ENCODE results near the gene TIMM23. TPM values are rescaled to one million over a fixed set of nuclear protein-coding genes. Genes with fewer than 3 reads are reported as not detected.

The TIMM23 gene
- total and polyA plus RNA-seq, 2 donors (not counting 1 experiment from before 2014, with no cell fraction given) = 21.1 to 28.3 TPM

DNA sequence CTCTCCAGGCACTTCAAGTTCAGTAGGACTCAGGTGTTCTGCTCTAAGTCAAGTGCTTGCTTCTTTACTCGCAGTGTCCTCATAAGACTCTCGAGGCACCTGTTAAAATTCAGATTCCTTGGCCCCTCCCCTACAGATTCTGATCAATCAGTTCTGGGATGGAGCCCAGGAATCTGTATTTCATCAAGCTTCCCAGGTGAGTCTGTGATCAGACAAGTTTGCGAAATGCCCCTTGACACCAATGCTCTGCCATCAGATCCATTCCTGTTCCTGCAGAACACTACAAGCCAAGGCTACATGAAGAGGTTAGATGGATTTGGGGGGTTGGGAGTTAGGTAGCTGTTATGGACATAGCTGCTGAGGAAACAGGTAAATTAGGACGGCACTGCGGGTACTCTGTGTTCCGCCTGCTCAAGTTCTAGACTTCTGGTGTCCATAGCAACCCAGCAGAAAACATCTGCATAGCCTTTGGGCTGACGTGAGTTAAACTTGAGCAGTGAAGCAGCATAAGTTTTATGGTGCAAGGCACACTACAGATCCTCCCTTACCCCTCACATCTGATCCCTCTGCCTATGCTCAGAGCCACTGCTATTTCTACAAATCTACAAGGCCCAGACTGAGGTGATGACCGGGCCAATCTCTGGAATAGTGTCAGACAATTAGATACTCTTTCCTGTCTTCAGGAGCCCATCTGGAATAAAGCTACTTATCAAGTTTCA, 65.0 kb downstream of the TIMM23 start:
- H4K20me1 ChIP-seq (ENCODE audit: control insufficient read depth, insufficient read depth, low read length, poor library complexity, severe bottlenecking) = no peaks in the 10 kb centered on the region
- no peak for TF ChIP-seq EZH2 (IDR thresholded peaks at IDR 0.05; ENCODE audit: borderline replicate concordance, insufficient read depth, low read depth, low read length, poor library complexity, severe bottlenecking)
- TF ChIP-seq, protein P1, sequence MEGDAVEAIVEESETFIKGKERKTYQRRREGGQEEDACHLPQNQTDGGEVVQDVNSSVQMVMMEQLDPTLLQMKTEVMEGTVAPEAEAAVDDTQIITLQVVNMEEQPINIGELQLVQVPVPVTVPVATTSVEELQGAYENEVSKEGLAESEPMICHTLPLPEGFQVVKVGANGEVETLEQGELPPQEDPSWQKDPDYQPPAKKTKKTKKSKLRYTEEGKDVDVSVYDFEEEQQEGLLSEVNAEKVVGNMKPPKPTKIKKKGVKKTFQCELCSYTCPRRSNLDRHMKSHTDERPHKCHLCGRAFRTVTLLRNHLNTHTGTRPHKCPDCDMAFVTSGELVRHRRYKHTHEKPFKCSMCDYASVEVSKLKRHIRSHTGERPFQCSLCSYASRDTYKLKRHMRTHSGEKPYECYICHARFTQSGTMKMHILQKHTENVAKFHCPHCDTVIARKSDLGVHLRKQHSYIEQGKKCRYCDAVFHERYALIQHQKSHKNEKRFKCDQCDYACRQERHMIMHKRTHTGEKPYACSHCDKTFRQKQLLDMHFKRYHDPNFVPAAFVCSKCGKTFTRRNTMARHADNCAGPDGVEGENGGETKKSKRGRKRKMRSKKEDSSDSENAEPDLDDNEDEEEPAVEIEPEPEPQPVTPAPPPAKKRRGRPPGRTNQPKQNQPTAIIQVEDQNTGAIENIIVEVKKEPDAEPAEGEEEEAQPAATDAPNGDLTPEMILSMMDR (IDR thresholded peaks at IDR 0.05) = no peak
- no peaks in the 10 kb centered on the region for H3K27me3 ChIP-seq (replicated peaks in 1 of 4; ENCODE audit: control extremely low read depth in 1 of 4, control insufficient read depth in 3 of 4, insufficient read depth in 4 of 4, low read length in 3 of 4)
- CTCF ChIA-PET = interaction anchor here (1.0 kb wide), 1 partner anchor 9 kb away, joined by 3 read pairs; no protein-coding TSS in a partner anchor
- H3K4me3 ChIP-seq (ENCODE audit: control extremely low read depth in 1 of 5, extremely low read depth in 1 of 5, insufficient read depth in 1 of 5, low read depth in 2 of 5, low read length in 4 of 5) = no peak overlapping the region
- H3K36me3 ChIP-seq (replicated peaks in 1 of 2; ENCODE audit: control extremely low read depth in 1 of 2, control insufficient read depth in 1 of 2, extremely low read depth in 1 of 2, insufficient read depth in 2 of 2, low read length in 1 of 2) = no peaks in the 10 kb centered on the region
- no peak overlapping the region for H3K27ac Mint-ChIP-seq
- H3K4me1 ChIP-seq (ENCODE audit: control insufficient read depth in 2 of 2, insufficient read depth in 2 of 2, low read length in 2 of 2) = no peaks in the 10 kb centered on the region
- no peaks in the 10 kb centered on the region for H3K79me2 ChIP-seq (ENCODE audit: control insufficient read depth, insufficient read depth, low read length)
- no peak overlapping the region for H3K4me2 ChIP-seq (replicated peaks; ENCODE audit: low read depth, low read length, poor library complexity, severe bottlenecking)
- no peaks in the 10 kb centered on the region for H3K4me1 Mint-ChIP-seq
- no peak overlapping the region for H3K27ac ChIP-seq (ENCODE audit: low read length in 2 of 2)
- H3K9me3 Mint-ChIP-seq (ENCODE audit: insufficient read depth) = no peaks in the 10 kb centered on the region
- DNase-seq = no peak
- H3K9me3 ChIP-seq (ENCODE audit: control extremely low read depth in 1 of 3, control insufficient read depth in 2 of 3, insufficient read depth in 1 of 3, low read length in 2 of 3) = no peaks in the 10 kb centered on the region
- H3K9ac ChIP-seq (ENCODE audit: low read length) = no peak overlapping the region
- intact Hi-C loops (cut with micrococcal nuclease) = no loop called here
- peaks cover 11% of the 10 kb centered on the region for H3K27me3 Mint-ChIP-seq
- no peak overlapping the region for H2AFZ ChIP-seq (ENCODE audit: insufficient read depth, low read depth, low read length, poor library complexity, severe bottlenecking)
- WGBS (ENCODE audit: insufficient coverage) = 91% methylated on average over 6 of the region's 8 CpGs
- POLR2A ChIA-PET = no interaction called here
- H3K4me3 Mint-ChIP-seq = no peak overlapping the region
- ATAC-seq (ENCODE audit: low read depth) = no peak

DNA sequence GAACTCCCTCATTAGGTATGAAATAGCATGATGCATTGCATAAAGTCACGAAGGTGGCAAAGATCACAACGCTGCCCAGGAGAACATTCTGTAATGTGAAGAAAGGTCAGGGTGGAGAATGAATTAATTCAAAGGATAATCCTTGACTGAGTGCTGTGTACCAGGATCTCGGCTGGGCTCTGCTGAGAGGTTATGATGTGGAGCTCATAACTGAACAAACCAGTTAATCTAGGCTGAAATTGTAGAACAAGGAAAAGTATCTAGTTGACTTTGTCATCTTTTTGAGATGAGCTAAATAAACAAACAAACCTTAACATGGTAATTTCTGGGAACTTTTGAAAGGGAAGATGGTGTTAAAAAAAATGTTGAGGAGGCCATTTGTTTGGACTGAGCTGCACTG, 67.7 kb downstream of the TIMM23 start:
- no peak overlapping the region for H3K27ac ChIP-seq (ENCODE audit: low read length in 2 of 2)
- POLR2A ChIA-PET = no interaction called here
- H3K36me3 ChIP-seq (replicated peaks in 1 of 2; ENCODE audit: control extremely low read depth in 1 of 2, control insufficient read depth in 1 of 2, extremely low read depth in 1 of 2, insufficient read depth in 2 of 2, low read length in 1 of 2) = no peaks in the 10 kb centered on the region
- intact Hi-C loops (cut with micrococcal nuclease) = no loop called here
- Mint-ChIP-seq H3K27me3 (peaks cover 13% of the 10 kb centered on the region), H3K27ac (no peak overlapping the region), H3K4me3 (no peak overlapping the region), H3K9me3 (ENCODE audit: insufficient read depth) (no peaks in the 10 kb centered on the region), H3K4me1 (no peaks in the 10 kb centered on the region)
- no peak overlapping the region for H3K4me2 ChIP-seq (replicated peaks; ENCODE audit: low read depth, low read length, poor library complexity, severe bottlenecking)
- H3K4me1 ChIP-seq (ENCODE audit: control insufficient read depth in 2 of 2, insufficient read depth in 2 of 2, low read length in 2 of 2) = no peaks in the 10 kb centered on the region
- H2AFZ ChIP-seq (ENCODE audit: insufficient read depth, low read depth, low read length, poor library complexity, severe bottlenecking) = no peak overlapping the region
- no peaks in the 10 kb centered on the region for H3K79me2 ChIP-seq (ENCODE audit: control insufficient read depth, insufficient read depth, low read length)
- CTCF ChIA-PET = interaction anchor here (0.8 kb wide), 1 partner anchor 11 kb away, joined by 3 read pairs; no protein-coding TSS in a partner anchor
- TF ChIP-seq, protein P1 (IDR thresholded peaks at IDR 0.05) = no peak
- no peak for TF ChIP-seq EZH2 (IDR thresholded peaks at IDR 0.05; ENCODE audit: borderline replicate concordance, insufficient read depth, low read depth, low read length, poor library complexity, severe bottlenecking)
- ATAC-seq (ENCODE audit: low read depth) (no peak), DNase-seq (no peak)
- H3K27me3 ChIP-seq (replicated peaks in 1 of 4; ENCODE audit: control extremely low read depth in 1 of 4, control insufficient read depth in 3 of 4, insufficient read depth in 4 of 4, low read length in 3 of 4) = no peaks in the 10 kb centered on the region
- 100% methylated on average over 1 of the region's 3 CpGs for WGBS (ENCODE audit: insufficient coverage)
- H4K20me1 ChIP-seq (ENCODE audit: control insufficient read depth, insufficient read depth, low read length, poor library complexity, severe bottlenecking) = no peaks in the 10 kb centered on the region
- H3K4me3 ChIP-seq (ENCODE audit: control extremely low read depth in 1 of 5, extremely low read depth in 1 of 5, insufficient read depth in 1 of 5, low read depth in 2 of 5, low read length in 4 of 5) = no peak overlapping the region
- no peaks in the 10 kb centered on the region for H3K9me3 ChIP-seq (ENCODE audit: control extremely low read depth in 1 of 3, control insufficient read depth in 2 of 3, insufficient read depth in 1 of 3, low read length in 2 of 3)
- H3K9ac ChIP-seq (ENCODE audit: low read length) = no peak overlapping the region

Data from B cell (primary cell).